HepG2 (cell line): ENCODE data around the gene CCDC73.

Experiments
- EZH2 ChIP-seq: conservative IDR thresholded peaks from 2 replicates; pipeline ENCODE4 v1.6.1; 2012; ENCODE audit warnings: mild to moderate bottlenecking, low read depth, low read length, moderate library complexity
- HCFC1 ChIP-seq: fragments of 150-350 bp; IDR thresholded peaks from 2 replicates; pipeline ENCODE4 v1.6.1; 2014; ENCODE audit warnings: low read depth, low read length
- PHF20 ChIP-seq: sonication (generic); formaldehyde crosslinking; IDR thresholded peaks from 2 replicates; pipeline ENCODE4 v1.5.0; 2020; ENCODE audit warnings: mild to moderate bottlenecking, missing genetic modification reagents
- PHF8 ChIP-seq: sonication (generic); formaldehyde crosslinking; IDR thresholded peaks from 2 replicates; pipeline ENCODE4 v1.5.0; 2020; ENCODE audit warnings: missing genetic modification reagents
- ZNF329 ChIP-seq: sonication (generic); formaldehyde crosslinking; IDR thresholded peaks from 2 replicates; pipeline ENCODE4 v1.9.0; 2021; ENCODE audit warnings: low read depth, mild to moderate bottlenecking, missing genetic modification reagents
- TF ChIP-seq, protein P1 (sequence below): sonication (generic); formaldehyde crosslinking; IDR thresholded peaks from 2 replicates; pipeline ENCODE4 v1.4.0; 2020; ENCODE audit warnings: missing genetic modification reagents
- TF ChIP-seq, protein P2 (sequence below): sonication (generic); formaldehyde crosslinking; IDR thresholded peaks from 2 replicates; pipeline ENCODE4 v1.5.0; 2020; ENCODE audit warnings: mild to moderate bottlenecking, missing genetic modification reagents, moderate library complexity
- TF ChIP-seq, protein P3 (sequence below): sonication (generic); formaldehyde crosslinking; conservative IDR thresholded peaks from 2 replicates; pipeline ENCODE4 v1.4.0; 2020; ENCODE audit warnings: missing genetic modification reagents
- TF ChIP-seq, protein P4 (sequence below): IDR thresholded peaks from 2 replicates; pipeline ENCODE4 v1.6.1; 2018; ENCODE audit warnings: missing genetic modification reagents

DNA sequence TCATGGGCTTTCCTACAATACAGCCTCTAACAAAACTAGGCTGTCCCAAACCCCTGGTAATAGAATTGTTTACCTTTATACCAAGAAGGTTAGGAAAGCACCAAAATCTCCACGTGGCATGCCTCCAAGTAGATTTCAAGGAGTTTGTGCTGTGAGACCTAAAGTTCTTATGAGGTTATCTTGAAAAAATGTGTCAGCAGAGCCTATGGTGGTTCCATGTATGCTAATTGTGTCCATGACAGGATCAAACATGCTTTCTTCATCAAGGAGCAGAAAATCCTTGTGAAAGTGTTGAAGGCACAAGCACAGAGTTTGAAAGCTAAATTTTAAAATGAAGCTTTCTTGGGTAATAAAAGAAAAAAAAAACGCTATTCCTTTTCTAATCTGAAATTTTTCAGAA lies 36.2 kb downstream of the CCDC73 start:
- TF ChIP-seq, protein P1, sequence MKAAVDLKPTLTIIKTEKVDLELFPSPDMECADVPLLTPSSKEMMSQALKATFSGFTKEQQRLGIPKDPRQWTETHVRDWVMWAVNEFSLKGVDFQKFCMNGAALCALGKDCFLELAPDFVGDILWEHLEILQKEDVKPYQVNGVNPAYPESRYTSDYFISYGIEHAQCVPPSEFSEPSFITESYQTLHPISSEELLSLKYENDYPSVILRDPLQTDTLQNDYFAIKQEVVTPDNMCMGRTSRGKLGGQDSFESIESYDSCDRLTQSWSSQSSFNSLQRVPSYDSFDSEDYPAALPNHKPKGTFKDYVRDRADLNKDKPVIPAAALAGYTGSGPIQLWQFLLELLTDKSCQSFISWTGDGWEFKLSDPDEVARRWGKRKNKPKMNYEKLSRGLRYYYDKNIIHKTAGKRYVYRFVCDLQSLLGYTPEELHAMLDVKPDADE (CRISPR knock-in tag), result no peak
- no peak for TF ChIP-seq HCFC1
- no peak for TF ChIP-seq EZH2
- TF ChIP-seq, protein P2, sequence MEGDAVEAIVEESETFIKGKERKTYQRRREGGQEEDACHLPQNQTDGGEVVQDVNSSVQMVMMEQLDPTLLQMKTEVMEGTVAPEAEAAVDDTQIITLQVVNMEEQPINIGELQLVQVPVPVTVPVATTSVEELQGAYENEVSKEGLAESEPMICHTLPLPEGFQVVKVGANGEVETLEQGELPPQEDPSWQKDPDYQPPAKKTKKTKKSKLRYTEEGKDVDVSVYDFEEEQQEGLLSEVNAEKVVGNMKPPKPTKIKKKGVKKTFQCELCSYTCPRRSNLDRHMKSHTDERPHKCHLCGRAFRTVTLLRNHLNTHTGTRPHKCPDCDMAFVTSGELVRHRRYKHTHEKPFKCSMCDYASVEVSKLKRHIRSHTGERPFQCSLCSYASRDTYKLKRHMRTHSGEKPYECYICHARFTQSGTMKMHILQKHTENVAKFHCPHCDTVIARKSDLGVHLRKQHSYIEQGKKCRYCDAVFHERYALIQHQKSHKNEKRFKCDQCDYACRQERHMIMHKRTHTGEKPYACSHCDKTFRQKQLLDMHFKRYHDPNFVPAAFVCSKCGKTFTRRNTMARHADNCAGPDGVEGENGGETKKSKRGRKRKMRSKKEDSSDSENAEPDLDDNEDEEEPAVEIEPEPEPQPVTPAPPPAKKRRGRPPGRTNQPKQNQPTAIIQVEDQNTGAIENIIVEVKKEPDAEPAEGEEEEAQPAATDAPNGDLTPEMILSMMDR (CRISPR knock-in tag), result no peak
- no peak for TF ChIP-seq PHF8 (CRISPR knock-in tag)
- TF ChIP-seq, protein P3, sequence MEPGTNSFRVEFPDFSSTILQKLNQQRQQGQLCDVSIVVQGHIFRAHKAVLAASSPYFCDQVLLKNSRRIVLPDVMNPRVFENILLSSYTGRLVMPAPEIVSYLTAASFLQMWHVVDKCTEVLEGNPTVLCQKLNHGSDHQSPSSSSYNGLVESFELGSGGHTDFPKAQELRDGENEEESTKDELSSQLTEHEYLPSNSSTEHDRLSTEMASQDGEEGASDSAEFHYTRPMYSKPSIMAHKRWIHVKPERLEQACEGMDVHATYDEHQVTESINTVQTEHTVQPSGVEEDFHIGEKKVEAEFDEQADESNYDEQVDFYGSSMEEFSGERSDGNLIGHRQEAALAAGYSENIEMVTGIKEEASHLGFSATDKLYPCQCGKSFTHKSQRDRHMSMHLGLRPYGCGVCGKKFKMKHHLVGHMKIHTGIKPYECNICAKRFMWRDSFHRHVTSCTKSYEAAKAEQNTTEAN (CRISPR knock-in tag), result no peak
- TF ChIP-seq ZNF329, result no peak
- no peak for TF ChIP-seq PHF20 (CRISPR knock-in tag)
- TF ChIP-seq, protein P4, sequence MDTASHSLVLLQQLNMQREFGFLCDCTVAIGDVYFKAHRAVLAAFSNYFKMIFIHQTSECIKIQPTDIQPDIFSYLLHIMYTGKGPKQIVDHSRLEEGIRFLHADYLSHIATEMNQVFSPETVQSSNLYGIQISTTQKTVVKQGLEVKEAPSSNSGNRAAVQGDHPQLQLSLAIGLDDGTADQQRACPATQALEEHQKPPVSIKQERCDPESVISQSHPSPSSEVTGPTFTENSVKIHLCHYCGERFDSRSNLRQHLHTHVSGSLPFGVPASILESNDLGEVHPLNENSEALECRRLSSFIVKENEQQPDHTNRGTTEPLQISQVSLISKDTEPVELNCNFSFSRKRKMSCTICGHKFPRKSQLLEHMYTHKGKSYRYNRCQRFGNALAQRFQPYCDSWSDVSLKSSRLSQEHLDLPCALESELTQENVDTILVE (CRISPR knock-in tag), result no peak
